ENCODE results near the gene CDC34. TPM values are rescaled to one million over a fixed set of nuclear protein-coding genes. Genes with fewer than 3 reads are reported as not detected.

The CDC34 gene
- total RNA-seq, 2 experiments from 2014 or later, result 36.7 to 41.5 TPM

- Mint-ChIP-seq H3K4me1 (peaks cover 36% of the 10 kb centered on the region), H3K4me3 (peak within 1 kb of the TSS; percentile 90), H3K9me3 (ENCODE audit: low read depth) (no peaks in the 10 kb centered on the region), H3K36me3 (ENCODE audit: low read depth) (peaks cover 6% of the 10 kb centered on the region), H3K27me3 (no peaks in the 10 kb centered on the region), H3K27ac (peak within 1 kb of the TSS; percentile 95)
- POLR2A ChIA-PET, result interaction anchor here (0.6 to 1.0 kb wide), 2 partner anchors 40 to 61 kb away, joined by 3 to 4 read pairs; no protein-coding TSS in a partner anchor
- intact Hi-C loops (cut with DNase I, micrococcal nuclease), result loop anchor here (1.0 to 5.0 kb wide), 12 partner anchors 28 to 225 kb away; partner anchors contain the start of genes RNF126 (in 2 of the 2), CDC34 (in 1 of the 2), GZMM (in 1 of the 2) and POLRMT (in 1 of the 2)
- CTCF ChIA-PET, result interaction anchor here (0.9 to 1.3 kb wide), 3 partner anchors 17 to 62 kb away, joined by 3 to 7 read pairs (median 7); partner anchors contain the start of gene CDC34
- DNase-seq (peak; percentile 99), ATAC-seq (peak; percentile 87)
These were observed 40.7 kb downstream of the CDC34 start, which contains the start of gene BSG for GRCh38 chr19:572140-572742. TSS of gene BSG (plus strand) at chr19:572596. CDS start at chr19:572635, 39 bp downstream.

GRCh38 chr19:572743-573518 lies 41.4 kb downstream of the CDC34 start:
- peak overlapping the region; percentile 58 for H3K27ac Mint-ChIP-seq
- H3K36me3 Mint-ChIP-seq (ENCODE audit: low read depth), result peaks cover 6% of the 10 kb centered on the region
- peak overlapping the region; percentile 90 for H3K4me3 Mint-ChIP-seq
- DNase-seq, result peak; percentile 41
- no peaks in the 10 kb centered on the region for H3K27me3 Mint-ChIP-seq
- intact Hi-C loops (cut with DNase I, micrococcal nuclease), result loop anchor here (1.0 to 5.0 kb wide), 12 partner anchors 29 to 224 kb away; partner anchors contain the start of genes RNF126 (in 2 of the 2), CDC34 (in 1 of the 2), GZMM (in 1 of the 2) and POLRMT (in 1 of the 2)
- no peak for ATAC-seq
- CTCF ChIA-PET, result no interaction called here
- POLR2A ChIA-PET, result interaction anchor here (0.7 kb wide), 1 partner anchor 16 kb away, joined by 3 read pairs; no protein-coding TSS in a partner anchor
- H3K4me1 Mint-ChIP-seq, result peaks cover 36% of the 10 kb centered on the region
- H3K9me3 Mint-ChIP-seq (ENCODE audit: low read depth), result no peaks in the 10 kb centered on the region

- DNase-seq (no peak), ATAC-seq (no peak)
- ChIA-PET CTCF (no interaction called here), POLR2A (no interaction called here)
- H3K4me1 Mint-ChIP-seq, result peaks cover 38% of the 10 kb centered on the region
- peak overlapping the region; percentile 90 for H3K4me3 Mint-ChIP-seq
- H3K9me3 Mint-ChIP-seq (ENCODE audit: low read depth), result no peaks in the 10 kb centered on the region
- peaks cover 6% of the 10 kb centered on the region for H3K36me3 Mint-ChIP-seq (ENCODE audit: low read depth)
- no peaks in the 10 kb centered on the region for H3K27me3 Mint-ChIP-seq
- H3K27ac Mint-ChIP-seq, result peak overlapping the region; percentile 58
- intact Hi-C loops (cut with DNase I, micrococcal nuclease), result loop anchor here in 1 of 2 experiments (2.0 to 5.0 kb wide), 3 partner anchors 41 to 89 kb away; partner anchors contain the start of gene RNF126
These were observed 41.9 kb downstream of the CDC34 start for GRCh38 chr19:573519-573825.

GRCh38 chr19:574658-575526 lies 43.3 kb downstream of the CDC34 start:
- CTCF ChIA-PET, result interaction anchor here (0.6 to 1.7 kb wide), 2 partner anchors 9 kb away, joined by 3 to 8 read pairs; no protein-coding TSS in a partner anchor
- ATAC-seq, result no peak
- Mint-ChIP-seq H3K27ac (peak overlapping the region; percentile 12), H3K4me3 (peak overlapping the region; percentile 90), H3K36me3 (ENCODE audit: low read depth) (peaks cover 6% of the 10 kb centered on the region), H3K9me3 (ENCODE audit: low read depth) (no peaks in the 10 kb centered on the region), H3K4me1 (peaks cover 36% of the 10 kb centered on the region), H3K27me3 (no peaks in the 10 kb centered on the region)
- POLR2A ChIA-PET, result interaction anchor here (0.7 kb wide), 1 partner anchor 86 kb away, joined by 3 read pairs; no protein-coding TSS in a partner anchor
- no peak for DNase-seq
- intact Hi-C loops (cut with DNase I, micrococcal nuclease), result loop anchor here in 1 of 2 experiments (5.0 kb wide), 1 partner anchor 87 kb away; the partner anchor contains the start of gene RNF126

- Mint-ChIP-seq H3K27me3 (no peaks in the 10 kb centered on the region), H3K4me3 (no peak overlapping the region), H3K36me3 (ENCODE audit: low read depth) (peaks cover 6% of the 10 kb centered on the region), H3K9me3 (ENCODE audit: low read depth) (no peaks in the 10 kb centered on the region), H3K4me1 (peaks cover 34% of the 10 kb centered on the region), H3K27ac (no peak overlapping the region)
- POLR2A ChIA-PET, result no interaction called here
- intact Hi-C loops (cut with DNase I, micrococcal nuclease), result no loop called here
- CTCF ChIA-PET, result interaction anchor here (1.7 kb wide), 1 partner anchor 8 kb away, joined by 8 read pairs; no protein-coding TSS in a partner anchor
- DNase-seq, result no peak
- no peak for ATAC-seq
These were observed 44.3 kb downstream of the CDC34 start for GRCh38 chr19:575527-576506.

- Mint-ChIP-seq H3K9me3 (ENCODE audit: low read depth) (no peaks in the 10 kb centered on the region), H3K4me1 (peaks cover 27% of the 10 kb centered on the region), H3K27ac (no peak overlapping the region), H3K27me3 (no peaks in the 10 kb centered on the region), H3K4me3 (no peak overlapping the region), H3K36me3 (ENCODE audit: low read depth) (peaks cover 3% of the 10 kb centered on the region)
- intact Hi-C loops (cut with DNase I, micrococcal nuclease), result no loop called here
- ChIA-PET POLR2A (no interaction called here), CTCF (interaction anchor here (0.7 kb wide), 1 partner anchor 262 kb away, joined by 3 read pairs; no protein-coding TSS in a partner anchor)
- ATAC-seq (no peak), DNase-seq (no peak)
These were observed 45.3 kb downstream of the CDC34 start for GRCh38 chr19:576768-577438.

- no peak overlapping the region for H3K4me3 Mint-ChIP-seq
- DNase-seq, result no peak
- intact Hi-C loops (cut with DNase I, micrococcal nuclease), result no loop called here
- no peak for ATAC-seq
- H3K9me3 Mint-ChIP-seq (ENCODE audit: low read depth), result no peaks in the 10 kb centered on the region
- POLR2A ChIA-PET, result no interaction called here
- H3K36me3 Mint-ChIP-seq (ENCODE audit: low read depth), result peaks cover 3% of the 10 kb centered on the region
- no peaks in the 10 kb centered on the region for H3K27me3 Mint-ChIP-seq
- no peak overlapping the region for H3K27ac Mint-ChIP-seq
- CTCF ChIA-PET, result no interaction called here
- H3K4me1 Mint-ChIP-seq, result peaks cover 27% of the 10 kb centered on the region
These were observed 46.2 kb downstream of the CDC34 start for GRCh38 chr19:577439-578392.

GRCh38 chr19:579111-579841 lies 47.7 kb downstream of the CDC34 start:
- H3K4me3 Mint-ChIP-seq, result no peak overlapping the region
- peaks cover 23% of the 10 kb centered on the region for H3K4me1 Mint-ChIP-seq
- ChIA-PET CTCF (no interaction called here), POLR2A (interaction anchor here (0.6 kb wide), 1 partner anchor 1599 kb away, joined by 4 read pairs; no protein-coding TSS in a partner anchor)
- no peaks in the 10 kb centered on the region for H3K9me3 Mint-ChIP-seq (ENCODE audit: low read depth)
- DNase-seq (no peak), ATAC-seq (no peak)
- no peak overlapping the region for H3K27ac Mint-ChIP-seq
- no peaks in the 10 kb centered on the region for H3K27me3 Mint-ChIP-seq
- intact Hi-C loops (cut with DNase I, micrococcal nuclease), result no loop called here
- peaks cover 6% of the 10 kb centered on the region for H3K36me3 Mint-ChIP-seq (ENCODE audit: low read depth)

GRCh38 chr19:579842-580155 lies 48.2 kb downstream of the CDC34 start:
- intact Hi-C loops (cut with DNase I, micrococcal nuclease), result loop anchor here in 1 of 2 experiments (10.0 kb wide), 1 partner anchor 155 kb away; no protein-coding TSS in a partner anchor
- H3K36me3 Mint-ChIP-seq (ENCODE audit: low read depth), result peaks cover 6% of the 10 kb centered on the region
- ATAC-seq (no peak), DNase-seq (no peak)
- H3K4me3 Mint-ChIP-seq, result no peak overlapping the region
- ChIA-PET POLR2A (no interaction called here), CTCF (no interaction called here)
- no peak overlapping the region for H3K27ac Mint-ChIP-seq
- H3K4me1 Mint-ChIP-seq, result peaks cover 18% of the 10 kb centered on the region
- H3K27me3 Mint-ChIP-seq, result no peaks in the 10 kb centered on the region
- H3K9me3 Mint-ChIP-seq (ENCODE audit: low read depth), result no peaks in the 10 kb centered on the region
